ENCODE results near the gene GRID1.

Gene GRID1

DNA sequence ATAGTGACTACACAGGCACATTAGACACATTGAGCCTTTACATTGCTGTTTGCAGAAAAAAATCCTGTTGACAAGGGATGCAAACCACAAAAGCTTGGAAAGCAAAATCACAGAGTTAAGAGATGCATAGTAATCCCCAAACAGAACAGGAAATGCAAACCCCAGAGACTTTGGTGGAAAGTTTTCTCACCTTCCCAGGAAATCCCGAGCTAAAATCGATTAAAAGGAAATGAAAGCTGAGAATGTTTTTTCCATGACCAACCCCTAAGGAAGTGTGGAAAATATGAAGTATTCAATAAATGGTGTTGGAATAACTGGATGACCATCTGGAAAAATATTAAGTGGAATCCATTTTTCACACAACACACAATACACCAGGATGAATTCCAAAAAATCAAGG, 598.7 kb downstream of the GRID1 start:
- no peak overlapping the region for H3K4me3 ChIP-seq (ENCODE audit: low read length)
- no peak overlapping the region for H3K9ac ChIP-seq (ENCODE audit: low read length)
- H3K36me3 ChIP-seq (ENCODE audit: control insufficient read depth, insufficient read depth, low read length, severe bottlenecking) = no peaks in the 10 kb centered on the region
- H3K9me3 ChIP-seq (ENCODE audit: control insufficient read depth, low read length) = no peaks in the 10 kb centered on the region
- H3K4me1 ChIP-seq (ENCODE audit: control insufficient read depth, insufficient read depth, low read length) = no peaks in the 10 kb centered on the region
- DNase-seq (ENCODE audit: low read depth) = no peak
- H3K27me3 ChIP-seq (replicated peaks; ENCODE audit: control insufficient read depth, insufficient read depth, low read length) = no peaks in the 10 kb centered on the region

GRCh38 chr10:85764108-85764507, 602.5 kb downstream of the GRID1 start:
- Histone ChIP-seq H3K36me3 (ENCODE audit: control insufficient read depth, insufficient read depth, low read length, severe bottlenecking) (no peaks in the 10 kb centered on the region), H3K9ac (ENCODE audit: low read length) (no peak overlapping the region), H3K4me3 (ENCODE audit: low read length) (no peak overlapping the region), H3K9me3 (ENCODE audit: control insufficient read depth, low read length) (no peaks in the 10 kb centered on the region), H3K27me3 (replicated peaks; ENCODE audit: control insufficient read depth, insufficient read depth, low read length) (no peaks in the 10 kb centered on the region), H3K4me1 (ENCODE audit: control insufficient read depth, insufficient read depth, low read length) (no peaks in the 10 kb centered on the region)
- DNase-seq (ENCODE audit: low read depth) = no peak

DNA sequence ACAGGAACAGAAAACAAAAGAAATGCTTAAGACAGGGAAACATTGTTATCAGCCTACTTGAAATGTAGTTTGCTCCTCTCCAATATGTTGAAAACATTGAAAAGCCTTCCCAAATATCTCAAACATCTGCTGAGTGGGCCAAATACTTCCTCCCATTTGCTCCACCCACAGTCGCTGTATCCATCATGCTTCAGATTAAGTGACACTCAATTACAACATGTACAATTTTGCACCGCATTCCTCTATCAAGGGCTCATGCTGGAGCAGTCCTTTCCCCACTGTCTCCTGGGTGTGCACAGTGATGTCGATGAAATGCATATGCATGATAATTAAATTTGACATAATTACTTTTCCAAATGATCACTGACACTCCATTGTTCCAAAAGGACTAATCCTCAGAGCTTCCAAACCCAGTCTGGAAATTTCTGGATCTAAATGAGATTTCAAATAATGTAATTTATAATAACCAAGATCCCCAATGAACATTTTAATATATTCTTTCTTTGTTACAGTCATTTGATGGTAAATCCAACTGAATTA, 604.6 kb downstream of the GRID1 start:
- Histone ChIP-seq H3K36me3 (ENCODE audit: control insufficient read depth, insufficient read depth, low read length, severe bottlenecking) (no peaks in the 10 kb centered on the region), H3K27me3 (replicated peaks; ENCODE audit: control insufficient read depth, insufficient read depth, low read length) (peaks cover under 1% of the 10 kb centered on the region), H3K9ac (ENCODE audit: low read length) (no peak overlapping the region), H3K9me3 (ENCODE audit: control insufficient read depth, low read length) (peaks cover 4% of the 10 kb centered on the region), H3K4me3 (ENCODE audit: low read length) (no peak overlapping the region), H3K4me1 (ENCODE audit: control insufficient read depth, insufficient read depth, low read length) (no peaks in the 10 kb centered on the region)
- no peak for DNase-seq (ENCODE audit: low read depth)

GRCh38 chr10:85741626-85742300, 624.8 kb downstream of the GRID1 start:
- Histone ChIP-seq H3K4me3 (ENCODE audit: low read length) (no peak overlapping the region), H3K27me3 (replicated peaks; ENCODE audit: control insufficient read depth, insufficient read depth, low read length) (no peaks in the 10 kb centered on the region), H3K9ac (ENCODE audit: low read length) (no peak overlapping the region), H3K4me1 (ENCODE audit: control insufficient read depth, insufficient read depth, low read length) (no peaks in the 10 kb centered on the region), H3K36me3 (ENCODE audit: control insufficient read depth, insufficient read depth, low read length, severe bottlenecking) (no peaks in the 10 kb centered on the region), H3K9me3 (ENCODE audit: control insufficient read depth, low read length) (peaks cover 6% of the 10 kb centered on the region)
- no peak for DNase-seq (ENCODE audit: low read depth)

- H3K9ac ChIP-seq (ENCODE audit: low read length) = no peak overlapping the region
- H3K27me3 ChIP-seq (replicated peaks; ENCODE audit: control insufficient read depth, insufficient read depth, low read length) = no peaks in the 10 kb centered on the region
- no peaks in the 10 kb centered on the region for H3K4me1 ChIP-seq (ENCODE audit: control insufficient read depth, insufficient read depth, low read length)
- H3K36me3 ChIP-seq (ENCODE audit: control insufficient read depth, insufficient read depth, low read length, severe bottlenecking) = no peaks in the 10 kb centered on the region
- DNase-seq (ENCODE audit: low read depth) = no peak
- no peak overlapping the region for H3K4me3 ChIP-seq (ENCODE audit: low read length)
- H3K9me3 ChIP-seq (ENCODE audit: control insufficient read depth, low read length) = peaks cover 6% of the 10 kb centered on the region
Observed at GRCh38 chr10:85735997-85736396, 630.6 kb downstream of the GRID1 start.

GRCh38 chr10:85734791-85735190, 631.8 kb downstream of the GRID1 start:
- Histone ChIP-seq H3K9me3 (ENCODE audit: control insufficient read depth, low read length) (peaks cover 6% of the 10 kb centered on the region), H3K4me3 (ENCODE audit: low read length) (no peak overlapping the region), H3K36me3 (ENCODE audit: control insufficient read depth, insufficient read depth, low read length, severe bottlenecking) (no peaks in the 10 kb centered on the region), H3K4me1 (ENCODE audit: control insufficient read depth, insufficient read depth, low read length) (no peaks in the 10 kb centered on the region), H3K9ac (ENCODE audit: low read length) (no peak overlapping the region), H3K27me3 (replicated peaks; ENCODE audit: control insufficient read depth, insufficient read depth, low read length) (no peaks in the 10 kb centered on the region)
- DNase-seq (ENCODE audit: low read depth) = no peak

- no peaks in the 10 kb centered on the region for H3K4me1 ChIP-seq (ENCODE audit: control insufficient read depth, insufficient read depth, low read length)
- H3K9me3 ChIP-seq (ENCODE audit: control insufficient read depth, low read length) = no peaks in the 10 kb centered on the region
- no peak overlapping the region for H3K9ac ChIP-seq (ENCODE audit: low read length)
- no peak for DNase-seq (ENCODE audit: low read depth)
- no peak overlapping the region for H3K4me3 ChIP-seq (ENCODE audit: low read length)
- no peaks in the 10 kb centered on the region for H3K27me3 ChIP-seq (replicated peaks; ENCODE audit: control insufficient read depth, insufficient read depth, low read length)
- H3K36me3 ChIP-seq (ENCODE audit: control insufficient read depth, insufficient read depth, low read length, severe bottlenecking) = no peaks in the 10 kb centered on the region
Observed at GRCh38 chr10:85724215-85724614, 642.4 kb downstream of the GRID1 start.

DNA sequence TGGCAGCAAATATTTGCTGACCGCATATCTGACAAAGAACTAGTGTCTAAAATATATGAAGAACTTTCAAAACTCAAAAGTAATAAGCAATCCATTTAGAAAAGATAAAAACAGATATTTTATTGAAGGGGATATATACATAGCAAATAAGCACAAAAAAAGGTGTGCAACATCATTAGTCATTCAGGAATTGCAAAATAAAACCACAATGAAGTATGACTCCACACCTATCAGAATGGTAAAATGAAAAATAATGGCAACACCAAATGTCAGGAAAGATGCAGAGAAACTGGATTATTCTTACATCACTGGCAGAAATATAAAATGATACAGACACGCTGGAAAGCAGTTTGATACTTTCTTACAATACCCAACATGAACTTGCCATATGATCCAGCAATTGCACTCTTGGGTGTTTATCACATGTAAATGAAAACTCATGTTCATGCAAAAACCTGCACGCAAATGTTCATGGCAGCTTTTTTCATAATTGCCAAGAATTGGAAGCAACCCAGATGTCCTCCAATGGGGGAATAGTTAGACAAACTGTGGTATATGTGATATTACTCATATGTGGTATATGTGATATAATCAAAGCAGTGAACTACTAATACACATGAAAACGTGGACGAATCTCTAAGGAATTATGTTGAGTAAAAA, 645.5 kb downstream of the GRID1 start:
- Histone ChIP-seq H3K9me3 (ENCODE audit: control insufficient read depth, low read length) (no peaks in the 10 kb centered on the region), H3K4me1 (ENCODE audit: control insufficient read depth, insufficient read depth, low read length) (no peaks in the 10 kb centered on the region), H3K9ac (ENCODE audit: low read length) (no peak overlapping the region), H3K36me3 (ENCODE audit: control insufficient read depth, insufficient read depth, low read length, severe bottlenecking) (no peaks in the 10 kb centered on the region), H3K27me3 (replicated peaks; ENCODE audit: control insufficient read depth, insufficient read depth, low read length) (no peaks in the 10 kb centered on the region), H3K4me3 (ENCODE audit: low read length) (no peak overlapping the region)
- no peak for DNase-seq (ENCODE audit: low read depth)

- DNase-seq (ENCODE audit: low read depth) = no peak
- no peaks in the 10 kb centered on the region for H3K4me1 ChIP-seq (ENCODE audit: control insufficient read depth, insufficient read depth, low read length)
- no peak overlapping the region for H3K4me3 ChIP-seq (ENCODE audit: low read length)
Observed at GRCh38 chr10:85719408-85719807, 647.2 kb downstream of the GRID1 start.

DNA sequence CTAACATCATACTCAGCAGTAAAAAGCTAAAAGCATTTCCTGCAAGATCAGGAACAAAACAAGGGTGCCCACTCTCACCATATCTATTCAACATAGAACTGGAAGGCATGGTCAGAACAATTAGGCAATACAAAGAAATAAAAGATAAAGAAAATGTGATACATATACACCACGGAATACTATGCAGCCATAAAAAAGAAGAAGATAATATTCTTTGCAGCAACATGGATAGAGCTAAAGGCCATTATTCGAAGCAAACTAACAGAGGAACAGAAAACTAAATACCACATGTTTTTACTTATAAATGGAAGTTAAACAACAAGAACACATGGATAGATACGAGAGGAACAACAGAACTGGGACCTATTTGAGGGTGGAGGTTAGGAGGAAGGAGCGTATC, 652.7 kb downstream of the GRID1 start:
- Histone ChIP-seq H3K9ac (ENCODE audit: low read length) (no peak overlapping the region), H3K9me3 (ENCODE audit: control insufficient read depth, low read length) (peaks cover 12% of the 10 kb centered on the region), H3K36me3 (ENCODE audit: control insufficient read depth, insufficient read depth, low read length, severe bottlenecking) (no peaks in the 10 kb centered on the region), H3K27me3 (replicated peaks; ENCODE audit: control insufficient read depth, insufficient read depth, low read length) (no peaks in the 10 kb centered on the region), H3K4me3 (ENCODE audit: low read length) (no peak overlapping the region), H3K4me1 (ENCODE audit: control insufficient read depth, insufficient read depth, low read length) (no peaks in the 10 kb centered on the region)
- no peak for DNase-seq (ENCODE audit: low read depth)

More at GRCh38 chr10:85719408-85719807, 647.2 kb downstream of the GRID1 start:
- Histone ChIP-seq H3K9me3 (ENCODE audit: control insufficient read depth, low read length) (no peaks in the 10 kb centered on the region), H3K9ac (ENCODE audit: low read length) (no peak overlapping the region), H3K27me3 (replicated peaks; ENCODE audit: control insufficient read depth, insufficient read depth, low read length) (no peaks in the 10 kb centered on the region), H3K36me3 (ENCODE audit: control insufficient read depth, insufficient read depth, low read length, severe bottlenecking) (no peaks in the 10 kb centered on the region)

- Histone ChIP-seq H3K9ac (ENCODE audit: low read length) (no peak overlapping the region), H3K36me3 (ENCODE audit: control insufficient read depth, insufficient read depth, low read length, severe bottlenecking) (no peaks in the 10 kb centered on the region), H3K27me3 (replicated peaks; ENCODE audit: control insufficient read depth, insufficient read depth, low read length) (no peaks in the 10 kb centered on the region), H3K4me3 (ENCODE audit: low read length) (no peak overlapping the region), H3K9me3 (ENCODE audit: control insufficient read depth, low read length) (no peaks in the 10 kb centered on the region), H3K4me1 (ENCODE audit: control insufficient read depth, insufficient read depth, low read length) (no peaks in the 10 kb centered on the region)
- DNase-seq (ENCODE audit: low read depth) = no peak
Observed at GRCh38 chr10:85702768-85703167, 663.8 kb downstream of the GRID1 start.
